A673 (cell line): ENCODE measurements around the gene LINC01488. TPM values are rescaled to one million over a fixed set of nuclear protein-coding genes. Genes with fewer than 3 reads are reported as not detected.

ENCODE experiments used
- BruUV-seq: library from RNA; stranded (reverse); fragments of 400-500 nt; replicated peaks from 2 replicates; lab custom pipeline; 2021; lab: Mats Ljungman, UMichigan
- CTCF ChIA-PET: fragments of 300-600 bp; sonication (Branson Sonifier 250); formaldehyde crosslinking; loops from one replicate; lab custom pipeline; 2022; ENCODE audit warnings: antibody characterized with exemption; lab: Charles Lee
- POLR2A ChIA-PET: fragments of 300-600 bp; sonication (Branson Sonifier 250); formaldehyde crosslinking; loops from one replicate; lab custom pipeline; 2022; ENCODE audit warnings: antibody characterized with exemption; ENCODE audit not compliant: low non-redundant PET; lab: Charles Lee
- DNase-seq: peaks from one replicate; pipeline ENCODE4 v3.0.0-alpha.2; 2015; ENCODE audit warnings: low spot score
- H3K27ac ChIP-seq: fragments of 200-600 bp; sonication (generic); 2 replicates; pipeline ENCODE4 v1.5.1; 2016; ENCODE audit warnings: mixed run types, low read depth, mild to moderate bottlenecking, mixed read lengths, antibody characterized with exemption, low read length; ENCODE audit not compliant: poor library complexity, severe bottlenecking
- H3K27me3 ChIP-seq: fragments of 200-600 bp; sonication (generic); replicated peaks from 2 replicates; pipeline ENCODE4 v1.6.1; 2017; ENCODE audit warnings: mixed run types, low read depth, mild to moderate bottlenecking, mixed read lengths, antibody characterized with exemption, low read length; ENCODE audit not compliant: insufficient read depth, poor library complexity
- H3K36me3 ChIP-seq: fragments of 200-600 bp; sonication (generic); 2 replicates; pipeline ENCODE4 v1.6.1; 2016; ENCODE audit warnings: mixed run types, mild to moderate bottlenecking, mixed read lengths, antibody characterized with exemption, low read length; ENCODE audit not compliant: insufficient read depth, poor library complexity, severe bottlenecking
- H3K4me1 ChIP-seq: fragments of 200-600 bp; sonication (generic); 2 replicates; pipeline ENCODE4 v1.6.1; 2017; ENCODE audit warnings: mixed run types, mild to moderate bottlenecking, mixed read lengths, antibody characterized with exemption, low read length; ENCODE audit not compliant: insufficient read depth, poor library complexity, severe bottlenecking
- H3K4me3 ChIP-seq: fragments of 200-600 bp; sonication (generic); 2 replicates; pipeline ENCODE4 v1.5.1; 2016; ENCODE audit warnings: low read depth, mixed run types, mild to moderate bottlenecking, mixed read lengths, low read length; ENCODE audit not compliant: poor library complexity, severe bottlenecking
- H3K9me3 ChIP-seq: fragments of 200-600 bp; sonication (generic); 2 replicates; pipeline ENCODE4 v1.6.1; 2016; ENCODE audit warnings: mixed run types, low read depth, mild to moderate bottlenecking, mixed read lengths, antibody characterized with exemption, low read length; ENCODE audit not compliant: poor library complexity, severe bottlenecking
- EZH2 ChIP-seq: fragments of 200-600 bp; sonication (generic); IDR thresholded peaks from 2 replicates; pipeline ENCODE4 v1.6.1; 2017; ENCODE audit warnings: borderline replicate concordance, low read depth, mild to moderate bottlenecking, mixed read lengths, antibody characterized with exemption, low read length; ENCODE audit not compliant: poor library complexity, severe bottlenecking
- intact Hi-C: fragments of 100-400 bp; cut with micrococcal nuclease; formaldehyde crosslinking; loops from one replicate; pipeline ENCODE4 v1.10.0; 2022; ENCODE audit not compliant: unreplicated experiment
- total RNA-seq: library from RNA; stranded (reverse); gene quantifications from 2 replicates; pipeline ENCODE4 v1.2.3, GENCODE V29; 2021
- TF ChIP-seq, protein P1 (sequence below): fragments of 300-800, 200-600 bp; sonication (generic); conservative IDR thresholded peaks from 2 replicates; pipeline ENCODE4 v1.5.1; 2017; ENCODE audit warnings: low read depth, mild to moderate bottlenecking, antibody characterized with exemption, low read length, moderate library complexity, mixed read lengths

The LINC01488 gene
- total RNA-seq, 1 experiment from 2014 or later: not detected

- intact Hi-C loops: no loop called here
- no peaks in the 10 kb centered on the region for H3K27me3 ChIP-seq
- POLR2A ChIA-PET: no interaction called here
- CTCF ChIA-PET: no interaction called here
- H3K9me3 ChIP-seq: no peaks in the 10 kb centered on the region
- BruUV-seq: no TSS peak
- no peak overlapping the region for H3K27ac ChIP-seq
- TF ChIP-seq, protein P1, sequence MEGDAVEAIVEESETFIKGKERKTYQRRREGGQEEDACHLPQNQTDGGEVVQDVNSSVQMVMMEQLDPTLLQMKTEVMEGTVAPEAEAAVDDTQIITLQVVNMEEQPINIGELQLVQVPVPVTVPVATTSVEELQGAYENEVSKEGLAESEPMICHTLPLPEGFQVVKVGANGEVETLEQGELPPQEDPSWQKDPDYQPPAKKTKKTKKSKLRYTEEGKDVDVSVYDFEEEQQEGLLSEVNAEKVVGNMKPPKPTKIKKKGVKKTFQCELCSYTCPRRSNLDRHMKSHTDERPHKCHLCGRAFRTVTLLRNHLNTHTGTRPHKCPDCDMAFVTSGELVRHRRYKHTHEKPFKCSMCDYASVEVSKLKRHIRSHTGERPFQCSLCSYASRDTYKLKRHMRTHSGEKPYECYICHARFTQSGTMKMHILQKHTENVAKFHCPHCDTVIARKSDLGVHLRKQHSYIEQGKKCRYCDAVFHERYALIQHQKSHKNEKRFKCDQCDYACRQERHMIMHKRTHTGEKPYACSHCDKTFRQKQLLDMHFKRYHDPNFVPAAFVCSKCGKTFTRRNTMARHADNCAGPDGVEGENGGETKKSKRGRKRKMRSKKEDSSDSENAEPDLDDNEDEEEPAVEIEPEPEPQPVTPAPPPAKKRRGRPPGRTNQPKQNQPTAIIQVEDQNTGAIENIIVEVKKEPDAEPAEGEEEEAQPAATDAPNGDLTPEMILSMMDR: no peak
- TF ChIP-seq EZH2: no peak
- H3K36me3 ChIP-seq: no peaks in the 10 kb centered on the region
- peaks cover 29% of the 10 kb centered on the region for H3K4me1 ChIP-seq
- DNase-seq: no peak
- H3K4me3 ChIP-seq: no peak overlapping the region
These were observed 35.4 kb upstream of the LINC01488 start for GRCh38 chr11:69446108-69446507.

- Histone ChIP-seq H3K27me3 (no peaks in the 10 kb centered on the region), H3K27ac (no peak overlapping the region), H3K9me3 (no peaks in the 10 kb centered on the region), H3K4me1 (peaks cover 21% of the 10 kb centered on the region), H3K36me3 (no peaks in the 10 kb centered on the region), H3K4me3 (no peak overlapping the region)
- ChIA-PET CTCF (interaction anchor here (0.6 kb wide), 1 partner anchor 11 kb away, joined by 8 read pairs; no protein-coding TSS in a partner anchor), POLR2A (no interaction called here)
- BruUV-seq: no TSS peak
- TF ChIP-seq EZH2: no peak
- TF ChIP-seq, protein P1: no peak
- DNase-seq: no peak
- intact Hi-C loops: no loop called here
These were observed 33.7 kb upstream of the LINC01488 start for GRCh38 chr11:69447786-69448185.

DNA sequence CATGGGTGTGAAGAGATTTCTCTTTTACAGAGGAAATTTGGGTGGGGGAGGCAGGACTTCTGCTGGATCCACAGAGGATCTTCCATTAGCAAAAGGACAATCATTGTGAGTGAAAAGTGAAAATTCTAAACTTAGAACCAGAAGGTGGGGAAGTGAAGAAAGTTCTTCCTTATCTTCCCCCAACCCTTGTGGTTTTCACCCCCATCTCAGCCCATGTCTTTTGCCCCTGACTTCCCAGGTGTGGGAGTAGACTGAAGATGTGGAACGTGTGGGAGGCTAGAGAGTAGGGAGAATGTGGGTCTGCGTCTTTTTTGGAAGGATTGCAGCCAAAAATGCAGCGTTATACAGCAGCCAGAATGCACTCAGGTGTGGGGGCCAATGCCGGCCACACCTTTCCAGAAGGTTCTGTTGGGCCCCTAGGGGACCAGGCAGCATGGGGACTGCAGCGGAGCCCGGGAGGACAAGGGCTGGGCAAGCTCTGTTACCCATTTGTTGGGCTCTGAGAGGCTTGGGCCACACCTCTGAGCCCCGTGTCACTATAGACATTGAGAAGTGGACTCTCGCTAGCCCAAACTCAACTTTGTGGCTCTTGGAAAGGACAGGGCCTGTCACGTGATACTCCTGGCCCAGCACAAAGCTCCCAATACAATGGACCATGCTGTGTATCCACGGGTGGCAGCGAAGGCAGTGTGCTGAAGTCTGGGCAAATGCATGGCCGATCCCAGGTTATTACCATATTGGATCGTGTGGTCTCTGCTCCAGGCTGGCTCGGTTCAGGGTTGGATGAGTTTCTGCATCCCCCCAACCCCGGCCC lies 32.8 kb upstream of the LINC01488 start:
- no peak for DNase-seq
- no TSS peak for BruUV-seq
- Histone ChIP-seq H3K27ac (no peak overlapping the region), H3K27me3 (no peaks in the 10 kb centered on the region), H3K4me3 (no peak overlapping the region), H3K9me3 (no peaks in the 10 kb centered on the region), H3K4me1 (peaks cover 13% of the 10 kb centered on the region), H3K36me3 (no peaks in the 10 kb centered on the region)
- POLR2A ChIA-PET: no interaction called here
- CTCF ChIA-PET: no interaction called here
- no peak for TF ChIP-seq EZH2
- TF ChIP-seq, protein P1: no peak
- intact Hi-C loops: no loop called here
